GM08714 (cell line): ENCODE results near the gene TUBB4A.
A peak's percentile ranks its signal among the peaks of the same experiment; 100 is the strongest.

ENCODE experiments used
- H3K4me3 ChIP-seq: fragments of 200-500 bp; sonication (Bioruptor generic); 2 replicates; pipeline ENCODE4 v1.5.1; 2014; ENCODE audit warnings: mild to moderate bottlenecking, low read length, inconsistent platforms
- ZNF274 ChIP-seq: IDR thresholded peaks from 2 replicates; pipeline ENCODE4 v1.6.1; 2012; ENCODE audit warnings: mild to moderate bottlenecking, low read depth, low read length

The TUBB4A gene

DNA sequence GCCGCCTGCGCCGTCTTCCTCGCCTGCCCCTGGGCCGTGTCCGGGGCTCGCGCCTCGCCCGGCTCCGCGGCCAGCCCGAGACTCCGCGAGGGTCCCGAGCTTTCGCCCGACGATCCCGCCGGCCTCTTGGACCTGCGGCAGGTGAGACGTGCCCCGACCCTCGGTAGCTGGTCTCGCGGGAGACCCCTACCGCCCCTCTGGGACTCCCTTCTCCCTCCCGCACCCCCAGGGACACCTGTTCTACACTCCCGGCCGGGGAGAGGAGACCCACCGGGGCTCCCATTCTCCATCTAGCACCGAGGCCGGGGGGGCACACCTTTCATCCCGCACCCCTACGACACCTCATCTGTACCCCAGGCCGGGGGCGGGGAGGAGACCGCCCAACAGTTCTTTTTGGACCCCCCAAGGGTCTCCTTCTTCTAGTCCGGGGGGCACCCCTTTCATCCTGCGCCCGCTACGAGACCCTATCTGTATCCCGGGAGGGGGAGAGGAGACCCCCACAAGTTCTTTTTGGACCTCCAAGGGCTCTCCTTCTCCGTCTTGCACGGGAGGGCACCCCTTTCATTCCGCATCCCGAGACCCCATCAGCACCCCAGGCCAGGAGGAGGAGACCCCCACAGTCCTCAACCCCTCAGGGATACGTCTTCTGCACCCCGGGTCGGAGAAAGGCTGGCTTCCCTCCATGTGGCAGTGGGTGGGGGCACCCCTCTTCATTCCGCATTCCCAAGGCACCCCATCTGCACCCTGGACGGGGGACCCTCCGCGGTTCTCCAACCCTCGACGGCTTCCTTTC is 29.2 kb upstream of the TUBB4A start:
- no peak for TF ChIP-seq ZNF274

GRCh38 chr19:6530386-6531162 is 28.5 kb upstream of the TUBB4A start, which contains the start of gene TNFSF9:
TSS of gene TNFSF9 (plus strand) at chr19:6531026. CDS start at chr19:6531037, 11 bp downstream.
- no peak for TF ChIP-seq ZNF274
- H3K4me3 ChIP-seq: peak within 1 kb of the TSS; percentile 97

More for the DNA sequence above, 29.2 kb upstream of the TUBB4A start:
- H3K4me3 ChIP-seq: peak overlapping the region; percentile 97

DNA sequence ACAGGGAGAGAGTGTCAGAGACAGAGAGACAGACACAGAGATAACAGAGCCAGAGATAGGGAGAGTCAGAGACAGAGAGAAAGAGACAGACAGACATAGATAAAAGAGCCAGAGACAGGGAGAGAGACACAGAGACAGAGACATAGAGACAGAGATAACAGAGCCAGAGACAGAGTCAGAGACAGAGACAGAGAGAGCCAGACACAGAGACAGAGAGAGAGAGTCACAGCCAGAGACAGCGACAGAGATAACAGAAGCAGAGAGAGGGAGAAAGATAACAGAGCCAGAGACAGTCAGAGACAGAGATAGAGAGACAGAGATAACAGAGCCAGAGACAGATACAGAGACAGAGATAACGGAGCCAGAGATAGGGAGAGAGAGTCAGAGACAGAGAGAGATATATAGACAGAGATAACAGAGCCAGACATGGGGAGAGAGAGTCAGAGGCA is 27.9 kb upstream of the TUBB4A start:
- peak overlapping the region; percentile 95 for H3K4me3 ChIP-seq
- TF ChIP-seq ZNF274: no peak

GRCh38 chr19:6529351-6529750 is 27.2 kb upstream of the TUBB4A start:
- H3K4me3 ChIP-seq: peak overlapping the region; percentile 95; the same call in 1 of the 2 replicates
- TF ChIP-seq ZNF274: no peak

DNA sequence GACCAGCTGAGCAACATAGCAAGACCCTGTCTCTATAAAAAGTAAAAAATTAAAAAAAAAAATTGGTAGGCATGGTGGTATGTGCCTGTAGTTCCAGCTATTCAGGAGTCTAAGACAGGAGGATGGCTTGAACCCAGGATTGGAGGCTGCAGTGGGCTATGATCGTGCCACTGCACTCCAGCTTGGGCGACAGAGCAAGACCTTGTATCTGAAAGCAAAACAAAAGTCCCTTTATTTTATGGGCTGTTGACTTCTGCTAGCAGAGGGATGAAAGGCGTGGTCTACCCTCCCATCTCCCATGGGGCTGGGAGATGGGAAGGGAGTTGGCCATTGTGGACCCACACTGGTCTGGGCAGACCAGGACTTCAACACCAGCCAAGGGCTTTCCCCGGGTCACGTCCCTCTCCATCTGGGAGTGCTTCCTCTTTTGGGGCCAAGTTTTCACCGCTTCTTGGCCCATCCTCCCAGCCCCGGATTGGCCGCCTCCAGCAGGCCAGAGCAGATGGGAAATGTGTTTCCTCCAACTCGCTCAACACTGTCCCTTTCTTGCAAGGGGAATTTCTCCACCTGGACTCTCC is 26.5 kb upstream of the TUBB4A start:
- H3K4me3 ChIP-seq: peak overlapping the region; percentile 17; the same call in 1 of the 2 replicates
- no peak for TF ChIP-seq ZNF274

DNA sequence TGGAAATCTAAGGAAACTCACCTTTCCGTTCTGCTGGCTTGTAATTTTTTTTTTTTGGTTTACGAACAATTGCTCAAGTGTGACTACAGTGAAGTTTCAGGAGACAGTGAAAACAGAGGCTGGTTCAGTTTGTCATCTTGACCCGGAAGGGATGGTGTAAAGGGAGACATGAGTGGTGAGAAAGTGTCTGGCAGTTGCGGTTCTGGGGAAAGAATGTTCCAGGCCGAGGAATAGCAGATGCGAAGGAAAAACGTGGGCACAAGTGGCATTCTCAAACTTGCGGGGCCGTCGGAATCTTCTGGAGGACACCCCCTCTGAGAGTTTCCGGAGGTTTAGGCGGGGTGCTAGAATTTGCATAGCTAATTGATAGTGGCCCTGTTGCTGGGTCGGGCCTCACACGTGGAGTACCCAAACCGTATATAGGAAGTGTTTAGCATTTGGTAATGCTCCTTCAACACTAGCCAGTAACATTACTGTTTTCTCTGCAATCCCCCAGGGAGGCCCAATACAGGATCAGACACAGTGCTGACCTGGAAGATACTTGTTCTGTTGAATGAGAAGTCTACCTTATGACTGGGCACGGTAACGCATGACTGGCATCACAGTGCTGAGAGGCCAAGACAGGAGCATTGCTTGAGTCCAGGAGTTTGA is 25.9 kb upstream of the TUBB4A start:
- peak overlapping the region; percentile 17; the same call in 1 of the 2 replicates for H3K4me3 ChIP-seq
- TF ChIP-seq ZNF274: no peak

DNA sequence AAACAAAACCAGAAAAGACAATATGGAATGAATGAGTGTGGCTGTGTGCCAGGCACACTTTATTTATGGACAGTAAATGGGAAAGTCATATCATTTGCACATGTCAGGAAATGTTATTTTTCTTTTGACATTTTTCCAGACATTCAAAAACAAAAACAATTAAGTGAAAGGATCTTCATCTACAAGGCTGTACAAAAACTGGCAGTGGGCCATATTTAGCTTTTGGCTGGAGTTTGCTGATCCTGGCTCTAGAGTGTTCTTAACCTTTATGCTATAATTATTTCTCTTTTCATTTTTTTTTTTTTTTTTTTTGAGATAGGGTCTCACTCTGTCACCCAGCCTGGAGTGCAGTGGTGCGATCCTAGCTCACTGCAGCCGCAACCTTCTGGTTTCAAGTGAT is 22.2 kb upstream of the TUBB4A start:
- no peak overlapping the region for H3K4me3 ChIP-seq
- TF ChIP-seq ZNF274: no peak

DNA sequence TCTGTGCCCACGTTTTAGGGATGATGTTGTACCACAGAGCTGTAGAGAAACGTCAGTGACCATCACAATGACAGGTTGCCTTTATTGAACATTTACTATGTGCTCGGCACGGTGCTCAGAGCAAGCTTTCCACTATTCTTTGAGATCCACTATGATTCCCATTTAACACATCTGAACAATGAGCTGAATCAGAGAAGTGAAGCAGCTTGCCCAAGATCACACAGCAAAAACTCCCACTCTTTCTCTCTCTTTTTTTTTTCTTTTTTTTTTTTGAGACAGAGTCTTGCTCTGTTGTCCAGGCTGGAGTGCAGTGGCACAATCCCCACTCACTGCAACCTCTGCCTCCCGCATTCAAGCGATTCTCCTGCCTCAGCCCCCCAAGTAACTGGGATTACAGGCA is 20.6 kb upstream of the TUBB4A start:
- no peak for TF ChIP-seq ZNF274
- peak overlapping the region; percentile 46; the same call in 1 of the 2 replicates for H3K4me3 ChIP-seq

GRCh38 chr19:6521718-6522646 is 19.9 kb upstream of the TUBB4A start:
- TF ChIP-seq ZNF274: no peak
- H3K4me3 ChIP-seq: peak overlapping the region; percentile 46; the same call in 1 of the 2 replicates

DNA sequence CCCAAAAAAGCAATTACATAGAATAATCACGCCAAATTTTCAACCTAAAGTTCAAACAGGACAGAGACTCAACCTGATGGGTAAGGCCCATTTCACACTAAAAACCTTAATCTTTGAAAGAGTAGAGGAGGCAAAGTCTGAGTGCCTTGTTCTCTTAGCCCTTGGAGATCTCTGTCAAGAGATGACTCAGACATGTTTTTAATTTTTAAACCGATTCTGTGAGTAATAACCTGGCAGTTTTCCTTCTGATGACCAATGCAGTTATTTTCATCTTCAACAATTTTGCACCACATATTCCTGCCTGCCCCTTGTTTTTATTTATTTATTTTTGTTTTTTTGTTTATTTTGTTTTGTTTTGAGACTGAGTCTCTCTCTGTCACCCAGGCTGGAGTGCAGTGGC is 17.2 kb upstream of the TUBB4A start:
- no peak for TF ChIP-seq ZNF274

GRCh38 chr19:6518145-6518911 is 16.2 kb upstream of the TUBB4A start:
- H3K4me3 ChIP-seq: peak overlapping the region; percentile 27; the same call in 1 of the 2 replicates

More for the DNA sequence above, 17.2 kb upstream of the TUBB4A start:
- no peak overlapping the region; the same call in 1 of the 2 replicates for H3K4me3 ChIP-seq

GRCh38 chr19:6516659-6517291 is 14.7 kb upstream of the TUBB4A start:
- H3K4me3 ChIP-seq: peak overlapping the region; percentile 67
- TF ChIP-seq ZNF274: no peak

More at GRCh38 chr19:6518145-6518911, 16.2 kb upstream of the TUBB4A start:
- TF ChIP-seq ZNF274: no peak
